Gastroesophageal sphincter (tissue), 4 donors: ENCODE data around the gene FANCC. TPM values are rescaled to one million over a fixed set of nuclear protein-coding genes. Genes with fewer than 3 reads are reported as not detected.

Experiments
- ATAC-seq: fragments of 150-250 bp; one replicate; pipeline ENCODE4 v1.9.1; 2016; ENCODE audit warnings: mild to moderate bottlenecking, moderate library complexity
- H3K27ac ChIP-seq, 4 donors: fragments of 200-600 bp; sonication (generic) in 3 of 4; 1 replicate in 3 of 4; 2 replicates in 1 of 4; pipeline ENCODE4 v1.5.1; 2016 to 2019
- H3K27me3 ChIP-seq: fragments of 200-600 bp; sonication (generic); one replicate; pipeline ENCODE4 v1.5.1; 2019
- H3K36me3 ChIP-seq, 2 donors: fragments of 200-600 bp; sonication (generic); one replicate each; pipeline ENCODE4 v1.5.1; 2019; ENCODE audit warnings: control low read depth in 1 of 2
- H3K4me1 ChIP-seq, 3 donors: fragments of 200-600 bp; sonication (generic); 1 replicate in 2 of 3; 2 replicates in 1 of 3; pipeline ENCODE4 v1.5.1; 2016 to 2019; ENCODE audit warnings: control low read depth in 2 of 3
- H3K4me3 ChIP-seq, 2 donors: fragments of 200-600 bp; sonication (generic); one replicate each; pipeline ENCODE4 v1.5.1; 2019; ENCODE audit warnings: mild to moderate bottlenecking in 1 of 2, moderate library complexity in 1 of 2
- H3K9me3 ChIP-seq, 3 donors: fragments of 200-600 bp; sonication (generic); one replicate each; pipeline ENCODE4 v1.5.1; 2017 to 2019; ENCODE audit warnings: control low read depth in 2 of 3
- EP300 ChIP-seq: sonication (generic); formaldehyde crosslinking; IDR thresholded peaks from one replicate; pipeline ENCODE4 v1.6.1; 2017; ENCODE audit warnings: antibody characterized with exemption, mild to moderate bottlenecking
- POLR2A ChIP-seq, 2 donors: fragments of 450-650 bp; IDR thresholded peaks; one replicate each; pipeline ENCODE4 v1.6.1; 2017; ENCODE audit warnings: antibody characterized with exemption in 2 of 2, mild to moderate bottlenecking in 2 of 2, moderate library complexity in 1 of 2
- POLR2AphosphoS5 ChIP-seq: sonication (generic); formaldehyde crosslinking; IDR thresholded peaks from one replicate; pipeline ENCODE4 v1.6.1; 2017; ENCODE audit warnings: antibody characterized with exemption
- WGBS, 2 donors: methylation state at CpG; one replicate each; pipeline ENCODE4 v1.1.5; 2018; ENCODE audit warnings: low coverage in 1 of 2; 5-methylcytosine and 5-hydroxymethylcytosine counted together
- total RNA-seq, 4 donors: library from RNA; depleted of rRNA; stranded (reverse); fragments of >200 nt; gene quantifications; one replicate each; pipeline ENCODE4 v1.1.0, GENCODE V29; 2016
- TF ChIP-seq, protein P1 (sequence below), 4 experiments: fragments of 200-600 bp in 2 of 4; fragments of 450-650 bp in 2 of 4; sonication (generic) in 1 of 4; IDR thresholded peaks; one replicate each; pipeline ENCODE4 v1.5.1; 2017 to 2019; ENCODE audit warnings: antibody characterized with exemption in 4 of 4, mild to moderate bottlenecking in 2 of 4, moderate library complexity in 2 of 4

FANCC gene
- total RNA-seq, 4 donors from 2014 or later = 4.9 to 9.4 (median 7.4) TPM

DNA sequence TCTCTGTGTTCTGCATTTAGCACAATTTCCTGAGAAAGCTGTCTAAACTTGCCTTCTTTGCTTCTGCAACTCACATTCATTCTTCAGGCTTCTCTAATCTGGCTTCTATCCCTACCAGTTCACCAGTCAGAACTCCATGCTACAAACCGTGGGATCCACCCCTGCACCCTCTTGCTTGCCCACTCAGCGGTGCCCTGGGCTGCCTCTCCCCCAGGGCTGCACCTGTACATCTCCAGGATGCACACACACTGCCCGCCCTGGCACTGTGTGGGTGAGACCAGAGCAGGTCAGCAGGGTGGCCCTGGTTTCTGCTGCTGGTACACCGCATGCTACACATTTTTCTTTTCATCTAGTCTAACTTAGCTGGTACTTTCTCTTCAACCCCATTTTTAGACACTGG lies 127.1 kb downstream of the FANCC start:
- Histone ChIP-seq H3K4me1 (peaks cover 13 to 46% (median 24%) of the 10 kb centered on the region in 3 donors), H3K9me3 (no peaks in the 10 kb centered on the region), H3K27ac (peak overlapping the region in 3 of 4 donors; percentile 71 to 76 (median 72)), H3K27me3 (no peaks in the 10 kb centered on the region), H3K36me3 (no peaks in the 10 kb centered on the region), H3K4me3 (no peak overlapping the region)
- no peak for ATAC-seq
- 61 to 64% methylated on average over 2 to 3 of the region's 4 CpGs for WGBS, 2 donors
- TF ChIP-seq POLR2A (IDR thresholded peaks at IDR 0.05) (no peak), EP300 (no peak), POLR2AphosphoS5 (no peak)
- TF ChIP-seq, protein P1, sequence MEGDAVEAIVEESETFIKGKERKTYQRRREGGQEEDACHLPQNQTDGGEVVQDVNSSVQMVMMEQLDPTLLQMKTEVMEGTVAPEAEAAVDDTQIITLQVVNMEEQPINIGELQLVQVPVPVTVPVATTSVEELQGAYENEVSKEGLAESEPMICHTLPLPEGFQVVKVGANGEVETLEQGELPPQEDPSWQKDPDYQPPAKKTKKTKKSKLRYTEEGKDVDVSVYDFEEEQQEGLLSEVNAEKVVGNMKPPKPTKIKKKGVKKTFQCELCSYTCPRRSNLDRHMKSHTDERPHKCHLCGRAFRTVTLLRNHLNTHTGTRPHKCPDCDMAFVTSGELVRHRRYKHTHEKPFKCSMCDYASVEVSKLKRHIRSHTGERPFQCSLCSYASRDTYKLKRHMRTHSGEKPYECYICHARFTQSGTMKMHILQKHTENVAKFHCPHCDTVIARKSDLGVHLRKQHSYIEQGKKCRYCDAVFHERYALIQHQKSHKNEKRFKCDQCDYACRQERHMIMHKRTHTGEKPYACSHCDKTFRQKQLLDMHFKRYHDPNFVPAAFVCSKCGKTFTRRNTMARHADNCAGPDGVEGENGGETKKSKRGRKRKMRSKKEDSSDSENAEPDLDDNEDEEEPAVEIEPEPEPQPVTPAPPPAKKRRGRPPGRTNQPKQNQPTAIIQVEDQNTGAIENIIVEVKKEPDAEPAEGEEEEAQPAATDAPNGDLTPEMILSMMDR (IDR thresholded peaks at IDR 0.05) = no peak

DNA sequence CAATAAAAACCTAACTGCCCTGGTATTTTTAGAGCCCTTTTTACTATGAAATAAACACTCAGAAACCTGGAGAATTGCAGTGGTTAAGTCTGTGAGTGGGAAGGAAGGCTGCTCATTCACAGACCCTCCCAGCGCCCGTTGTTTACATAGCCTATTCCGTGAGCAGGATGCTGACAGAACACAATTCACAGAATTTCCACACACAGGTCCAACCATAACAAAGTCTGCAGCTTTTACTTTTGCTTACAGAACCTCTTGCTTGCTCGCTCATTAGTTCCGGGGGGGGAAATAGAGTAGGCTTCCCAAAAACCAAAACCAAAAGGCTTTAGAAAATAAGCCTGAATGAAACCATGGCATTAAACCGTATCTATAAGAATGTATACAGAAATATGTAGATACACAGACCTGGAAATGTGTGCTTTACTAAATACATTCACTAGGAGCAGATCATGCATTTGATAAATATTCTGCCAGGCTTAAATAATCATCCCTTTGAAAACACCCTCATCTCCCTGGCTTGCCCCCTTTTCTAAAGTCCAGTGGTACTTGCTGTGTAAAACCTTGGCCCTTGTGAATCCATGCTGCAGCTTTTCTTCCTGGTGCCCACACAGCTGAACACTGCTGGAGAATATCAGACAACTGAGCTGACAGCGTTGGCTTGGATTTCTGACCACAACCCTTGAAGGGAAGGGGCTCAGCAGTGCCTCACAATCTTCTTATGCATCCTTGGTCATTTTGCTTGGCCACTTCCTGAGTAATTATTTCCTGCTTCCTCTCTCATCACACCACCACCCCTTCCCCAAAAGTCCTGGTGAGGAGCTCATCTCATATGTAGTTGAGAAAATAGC lies 128.0 kb downstream of the FANCC start:
- no peaks in the 10 kb centered on the region for H3K9me3 ChIP-seq
- H3K4me1 ChIP-seq = peaks cover 13 to 50% (median 24%) of the 10 kb centered on the region in 3 donors
- no peaks in the 10 kb centered on the region for H3K27me3 ChIP-seq
- H3K27ac ChIP-seq = peak overlapping the region; percentile 62 to 76 (median 72)
- no peaks in the 10 kb centered on the region for H3K36me3 ChIP-seq
- TF ChIP-seq, protein P1 (IDR thresholded peaks at IDR 0.05) = no peak
- TF ChIP-seq POLR2AphosphoS5 = peak; percentile 52
- 2 to 3% methylated on average over 5 to 7 of the region's 7 CpGs for WGBS, 2 donors
- ATAC-seq = peak; percentile 80
- peak overlapping the region; percentile 8 to 11 for H3K4me3 ChIP-seq

GRCh38 chr9:95188459-95188858 lies 129.1 kb downstream of the FANCC start:
- 33 to 38% methylated on average over 4 of the region's 4 CpGs for WGBS, 2 donors
- no peaks in the 10 kb centered on the region for H3K27me3 ChIP-seq
- H3K4me3 ChIP-seq = no peak overlapping the region
- no peaks in the 10 kb centered on the region for H3K9me3 ChIP-seq
- TF ChIP-seq EP300 (no peak), POLR2AphosphoS5 (no peak), POLR2A (IDR thresholded peaks at IDR 0.05) (no peak)
- TF ChIP-seq, protein P1 (IDR thresholded peaks at IDR 0.05) = no peak
- H3K4me1 ChIP-seq = peaks cover 13 to 55% (median 24%) of the 10 kb centered on the region in 3 donors
- H3K36me3 ChIP-seq = no peaks in the 10 kb centered on the region
- no peak for ATAC-seq
- H3K27ac ChIP-seq = peak overlapping the region; percentile 62 to 76 (median 72)

DNA sequence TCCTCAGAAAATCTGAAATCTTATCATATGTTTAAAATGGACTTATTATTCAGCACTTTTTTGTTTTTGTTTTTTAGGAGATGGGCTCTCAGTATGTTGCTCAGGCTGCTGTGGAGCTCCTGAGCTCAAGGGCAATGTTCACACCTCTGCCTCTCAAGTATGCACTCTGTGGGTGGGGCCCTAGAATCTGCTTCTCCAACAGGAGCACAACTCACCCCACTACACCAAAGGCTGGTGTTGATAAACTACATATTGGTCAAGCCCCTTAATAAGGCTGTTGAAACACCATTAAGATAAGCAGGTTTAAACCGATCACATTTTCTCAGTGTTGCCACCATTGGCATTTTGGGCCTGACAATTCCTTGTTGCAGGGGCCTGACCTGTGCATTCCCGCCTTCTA lies 131.6 kb downstream of the FANCC start:
- TF ChIP-seq, protein P1 (IDR thresholded peaks at IDR 0.05) = no peak
- TF ChIP-seq POLR2AphosphoS5 = no peak
- no peak for TF ChIP-seq POLR2A (IDR thresholded peaks at IDR 0.05)
- TF ChIP-seq EP300 = no peak
- no peak overlapping the region for H3K4me3 ChIP-seq
- H3K27ac ChIP-seq = peak overlapping the region in 3 of 4 donors; percentile 54 to 66 (median 62)
- WGBS, 2 donors = 10 to 92% methylated on average over 2 of the region's 2 CpGs
- ATAC-seq = no peak
- no peaks in the 10 kb centered on the region for H3K9me3 ChIP-seq
- peaks cover 13 to 55% (median 24%) of the 10 kb centered on the region in 3 donors for H3K4me1 ChIP-seq
- H3K36me3 ChIP-seq = peaks cover 0 to 3% of the 10 kb centered on the region in 2 donors
- no peaks in the 10 kb centered on the region for H3K27me3 ChIP-seq
